Activated naive CD4-positive, alpha-beta T cell treated with anti-CD3 and anti-CD28 coated beads, Interleukin-2, amount 50 U/mL, for 24 hours (primary cell): ENCODE measurements around the gene CYB561D1.
A peak's percentile ranks its signal among the peaks of the same experiment; 100 is the strongest.

Experiments used
- H3K27ac Mint-ChIP-seq: one replicate; pipeline ENCODE4 v1.8.0; 2021; ENCODE audit warnings: mild to moderate bottlenecking, mixed read lengths
- H3K27me3 Mint-ChIP-seq: one replicate; pipeline ENCODE4 v1.8.0; 2021; ENCODE audit warnings: mixed read lengths
- H3K36me3 Mint-ChIP-seq: one replicate; pipeline ENCODE4 v1.8.0; 2021; ENCODE audit warnings: mixed read lengths
- H3K4me1 Mint-ChIP-seq: one replicate; pipeline ENCODE4 v1.8.0; 2021; ENCODE audit warnings: mixed read lengths
- H3K4me3 Mint-ChIP-seq: one replicate; pipeline ENCODE4 v1.8.0; 2021; ENCODE audit warnings: mild to moderate bottlenecking, mixed read lengths
- H3K9me3 Mint-ChIP-seq: one replicate; pipeline ENCODE4 v1.8.0; 2021; ENCODE audit warnings: mixed read lengths

Gene CYB561D1

DNA sequence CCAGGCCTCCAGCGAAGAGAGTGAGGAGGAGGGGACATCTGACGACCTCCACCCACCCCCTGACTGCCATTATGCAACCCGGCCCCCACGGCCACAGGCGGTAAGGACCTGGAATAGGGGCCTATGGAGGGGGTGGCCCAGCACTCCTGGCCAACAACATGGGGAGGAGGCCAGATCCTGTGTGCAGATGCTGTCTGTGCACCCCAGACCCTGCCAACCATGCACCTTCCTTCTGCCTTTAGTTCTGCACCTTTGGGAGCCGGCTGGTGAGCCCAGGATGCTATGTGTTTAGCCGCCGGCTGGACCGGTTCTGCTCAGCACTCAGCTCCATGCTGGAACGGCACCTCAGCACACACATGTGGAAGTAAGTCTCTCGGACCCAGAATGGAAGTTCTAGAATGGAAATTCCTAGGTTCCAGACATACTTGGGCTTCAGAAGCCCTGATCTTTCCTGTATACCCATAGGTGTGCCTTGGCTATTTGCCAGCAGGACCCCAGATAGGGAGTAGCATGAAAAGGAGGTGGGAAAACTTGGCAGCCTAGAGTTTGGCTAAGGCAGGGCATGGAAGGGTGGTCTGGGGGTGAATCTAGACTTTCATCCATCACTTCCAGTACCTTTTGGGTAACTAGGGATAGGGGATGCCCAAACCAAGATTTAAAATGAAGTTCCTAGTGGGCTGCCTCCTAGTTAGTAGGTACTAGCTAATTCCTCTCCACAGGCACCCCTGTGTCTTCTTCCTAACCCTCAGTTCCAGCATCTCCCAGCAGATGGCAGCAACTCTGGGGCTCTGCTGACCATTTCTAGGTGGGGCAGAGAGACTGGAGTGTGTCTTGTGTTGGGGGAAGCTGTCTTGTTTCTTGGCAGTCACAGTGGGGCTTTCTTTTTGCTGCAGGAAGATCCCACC, 3.6 kb upstream of the CYB561D1 start:
- H3K4me3 Mint-ChIP-seq, result no peak overlapping the region
- H3K9me3 Mint-ChIP-seq, result no peaks in the 10 kb centered on the region
- H3K4me1 Mint-ChIP-seq, result peaks cover 29% of the 10 kb centered on the region
- no peak overlapping the region for H3K27ac Mint-ChIP-seq
- no peaks in the 10 kb centered on the region for H3K27me3 Mint-ChIP-seq
- peaks cover 2% of the 10 kb centered on the region for H3K36me3 Mint-ChIP-seq

DNA sequence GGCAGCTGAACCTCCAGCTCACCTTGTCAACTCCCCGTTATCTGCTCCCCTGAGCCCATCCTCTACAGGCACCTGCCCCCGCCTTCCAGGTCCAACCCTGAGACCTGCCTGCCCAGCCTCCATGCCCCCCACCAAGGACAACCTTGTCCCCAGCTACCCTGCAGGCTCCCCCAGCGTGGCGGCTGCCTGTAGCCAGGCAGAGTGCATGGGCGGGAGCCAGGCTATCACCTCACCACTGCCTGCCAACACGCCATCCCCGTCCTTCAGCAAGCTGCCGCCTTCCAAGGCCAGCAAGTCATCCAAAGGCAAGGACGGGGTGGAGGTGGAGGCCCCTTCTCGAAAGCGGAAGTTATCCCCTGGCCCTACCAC, 3.0 kb upstream of the CYB561D1 start:
- Mint-ChIP-seq H3K4me1 (peaks cover 32% of the 10 kb centered on the region), H3K9me3 (no peaks in the 10 kb centered on the region), H3K27ac (no peak overlapping the region), H3K4me3 (no peak overlapping the region), H3K36me3 (peaks cover 2% of the 10 kb centered on the region), H3K27me3 (no peaks in the 10 kb centered on the region)

DNA sequence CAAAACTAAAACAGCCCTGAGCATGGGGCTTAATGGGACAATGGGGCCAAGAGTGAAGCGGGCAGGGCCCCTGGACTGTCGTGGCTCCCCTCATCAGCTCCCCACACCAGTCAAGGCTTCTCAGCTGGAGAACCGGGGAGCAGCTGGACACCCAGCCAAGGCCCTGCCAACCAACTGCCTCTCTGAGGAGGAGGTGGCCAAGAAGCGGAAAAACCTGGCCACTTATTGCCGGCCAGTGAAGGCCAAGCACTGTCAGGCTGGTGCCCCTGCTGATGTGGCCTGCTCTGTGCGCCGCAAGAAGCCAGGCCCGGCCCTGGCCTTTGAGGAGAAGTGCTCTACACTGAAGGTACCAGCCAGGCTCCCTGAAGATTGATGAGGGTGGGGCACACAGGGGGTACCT, 2.5 kb upstream of the CYB561D1 start:
- Mint-ChIP-seq H3K27me3 (no peaks in the 10 kb centered on the region), H3K36me3 (peaks cover 2% of the 10 kb centered on the region), H3K9me3 (no peaks in the 10 kb centered on the region), H3K4me3 (no peak overlapping the region), H3K4me1 (peaks cover 36% of the 10 kb centered on the region), H3K27ac (no peak overlapping the region)

DNA sequence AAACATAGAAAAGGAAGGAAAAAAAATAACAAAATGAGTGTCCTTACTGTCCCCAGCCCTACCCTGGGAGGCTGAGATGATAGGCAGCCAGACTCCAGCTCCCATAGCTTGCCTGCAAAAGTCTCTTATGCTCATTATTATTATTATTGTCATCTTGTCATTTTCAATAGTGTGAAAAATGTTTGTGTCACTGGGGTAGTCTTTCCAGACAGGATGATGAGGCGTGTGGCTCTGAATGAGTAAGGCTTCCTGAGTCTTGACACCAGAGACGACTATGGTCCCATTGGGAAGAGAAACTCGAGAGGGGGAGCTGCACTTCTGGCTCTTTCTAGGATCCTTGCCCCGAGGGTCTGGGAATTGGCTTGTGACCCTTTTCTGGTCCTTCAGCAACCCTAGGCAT, 1.1 kb upstream of the CYB561D1 start:
- peak overlapping the region; percentile 30 for H3K4me3 Mint-ChIP-seq
- no peaks in the 10 kb centered on the region for H3K27me3 Mint-ChIP-seq
- H3K9me3 Mint-ChIP-seq, result no peaks in the 10 kb centered on the region
- peak overlapping the region; percentile 46 for H3K27ac Mint-ChIP-seq
- H3K4me1 Mint-ChIP-seq, result peaks cover 47% of the 10 kb centered on the region
- peaks cover 2% of the 10 kb centered on the region for H3K36me3 Mint-ChIP-seq

DNA sequence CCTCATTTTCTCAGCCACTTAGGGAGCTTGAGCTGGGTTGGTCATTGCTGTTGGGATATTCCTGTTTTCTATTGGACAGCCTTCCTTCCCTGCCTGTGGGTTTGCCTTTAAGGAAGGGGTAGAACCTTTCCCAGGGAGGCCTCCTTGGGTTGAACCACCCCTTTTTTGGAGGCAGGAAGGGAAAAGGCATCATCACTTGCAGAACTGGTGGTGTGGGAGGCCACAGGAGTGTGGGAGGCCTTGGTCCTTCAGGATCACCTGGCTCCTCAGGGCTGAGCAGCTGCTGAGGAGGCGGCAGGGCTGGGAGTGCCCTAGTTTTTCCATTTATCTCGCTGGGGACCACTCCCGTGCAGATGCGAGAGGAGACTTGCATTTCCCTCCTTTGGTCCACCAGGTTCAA, 667 bp upstream of the CYB561D1 start:
- peak overlapping the region; percentile 93 for H3K4me3 Mint-ChIP-seq
- H3K27ac Mint-ChIP-seq, result no peak overlapping the region
- peaks cover 49% of the 10 kb centered on the region for H3K4me1 Mint-ChIP-seq
- peaks cover 2% of the 10 kb centered on the region for H3K36me3 Mint-ChIP-seq
- no peaks in the 10 kb centered on the region for H3K27me3 Mint-ChIP-seq
- H3K9me3 Mint-ChIP-seq, result no peaks in the 10 kb centered on the region

DNA sequence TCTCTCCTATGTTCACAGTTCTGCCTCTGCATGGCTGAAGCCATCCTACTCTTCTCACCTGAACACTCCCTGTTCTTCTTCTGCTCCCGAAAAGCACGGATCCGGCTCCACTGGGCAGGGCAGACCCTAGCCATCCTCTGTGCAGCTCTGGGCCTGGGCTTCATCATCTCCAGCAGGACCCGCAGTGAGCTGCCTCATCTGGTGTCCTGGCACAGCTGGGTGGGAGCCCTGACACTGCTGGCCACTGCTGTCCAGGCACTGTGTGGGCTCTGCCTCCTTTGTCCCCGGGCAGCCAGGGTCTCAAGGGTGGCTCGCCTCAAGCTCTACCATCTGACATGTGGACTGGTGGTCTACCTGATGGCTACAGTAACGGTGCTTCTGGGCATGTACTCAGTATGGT, 1.8 kb downstream of the CYB561D1 start:
- Mint-ChIP-seq H3K27ac (peak overlapping the region; percentile 82), H3K36me3 (peaks cover 2% of the 10 kb centered on the region), H3K4me3 (peak overlapping the region; percentile 93), H3K27me3 (no peaks in the 10 kb centered on the region), H3K4me1 (peaks cover 69% of the 10 kb centered on the region), H3K9me3 (no peaks in the 10 kb centered on the region)

DNA sequence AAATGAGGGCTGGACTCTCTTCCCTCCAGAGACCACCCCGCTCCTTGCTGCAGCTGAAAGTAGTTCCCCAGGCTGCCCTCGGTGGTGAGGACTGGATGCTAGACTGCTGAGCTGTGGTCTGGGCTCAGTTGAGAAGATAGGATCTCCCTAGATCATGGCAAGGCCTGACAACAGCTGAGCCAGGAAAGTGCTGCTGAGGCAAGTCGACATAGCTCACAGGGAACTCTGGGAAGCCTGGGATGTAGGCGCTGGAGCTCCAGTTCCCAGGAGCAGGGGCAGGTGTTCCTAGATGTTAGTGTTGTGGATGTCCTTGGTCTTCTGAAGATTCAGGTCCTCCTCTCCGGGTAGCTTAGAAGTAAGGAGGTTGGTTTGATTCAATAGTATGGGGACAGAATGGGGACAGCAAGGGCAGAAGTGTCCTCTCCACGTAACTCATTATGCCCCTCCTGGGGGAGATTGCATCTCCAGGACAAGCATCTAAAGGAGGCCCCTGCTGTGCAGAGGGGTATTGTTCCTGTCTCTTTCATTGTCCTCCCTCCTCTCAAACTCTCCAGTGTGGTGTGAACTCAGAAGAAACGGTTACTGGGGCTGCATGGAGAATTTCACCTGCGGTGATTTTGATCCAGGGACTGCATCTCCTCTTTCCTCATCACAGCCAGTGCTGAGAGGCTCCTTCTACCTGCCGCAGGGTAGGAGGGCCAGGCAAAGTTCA, 3.7 kb downstream of the CYB561D1 start:
- Mint-ChIP-seq H3K27me3 (no peaks in the 10 kb centered on the region), H3K27ac (no peak overlapping the region), H3K36me3 (peaks cover 2% of the 10 kb centered on the region), H3K4me3 (peak overlapping the region; percentile 52), H3K4me1 (peaks cover 87% of the 10 kb centered on the region), H3K9me3 (no peaks in the 10 kb centered on the region)

DNA sequence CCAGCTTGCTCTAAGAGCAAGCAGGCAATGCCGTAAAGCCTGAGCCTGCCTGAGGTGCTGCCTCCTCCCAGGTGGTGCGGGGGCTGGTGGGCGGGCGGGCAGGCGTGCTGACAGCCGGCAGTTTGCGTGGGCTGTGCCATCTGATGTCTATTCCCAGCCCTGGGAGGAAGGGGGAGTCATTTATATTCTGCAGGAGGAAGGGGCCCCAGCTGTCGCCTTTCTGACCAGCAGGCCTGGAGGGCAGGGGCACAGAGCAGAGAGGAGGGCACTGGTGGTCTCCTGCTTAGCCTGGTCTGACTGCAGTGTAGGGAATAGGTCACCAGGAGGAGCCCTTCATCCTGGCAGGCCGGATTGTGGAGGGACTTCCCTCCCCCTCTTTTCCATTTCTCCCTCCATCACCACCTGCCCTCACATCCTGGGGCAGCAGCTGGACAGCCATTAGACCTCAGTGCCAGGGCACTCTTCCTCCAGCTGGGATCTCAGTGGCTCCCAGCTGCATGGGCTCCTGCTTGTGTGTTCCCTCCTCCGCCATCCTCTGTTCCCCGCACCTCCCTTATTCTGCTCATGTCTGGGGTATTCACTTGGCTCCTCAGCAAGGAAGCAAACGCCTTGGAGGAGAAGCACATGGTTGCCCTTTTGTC, 4.4 kb downstream of the CYB561D1 start:
- H3K36me3 Mint-ChIP-seq, result peaks cover 2% of the 10 kb centered on the region
- no peaks in the 10 kb centered on the region for H3K9me3 Mint-ChIP-seq
- no peak overlapping the region for H3K27ac Mint-ChIP-seq
- H3K27me3 Mint-ChIP-seq, result no peaks in the 10 kb centered on the region
- peak overlapping the region; percentile 52 for H3K4me3 Mint-ChIP-seq
- peaks cover 90% of the 10 kb centered on the region for H3K4me1 Mint-ChIP-seq

DNA sequence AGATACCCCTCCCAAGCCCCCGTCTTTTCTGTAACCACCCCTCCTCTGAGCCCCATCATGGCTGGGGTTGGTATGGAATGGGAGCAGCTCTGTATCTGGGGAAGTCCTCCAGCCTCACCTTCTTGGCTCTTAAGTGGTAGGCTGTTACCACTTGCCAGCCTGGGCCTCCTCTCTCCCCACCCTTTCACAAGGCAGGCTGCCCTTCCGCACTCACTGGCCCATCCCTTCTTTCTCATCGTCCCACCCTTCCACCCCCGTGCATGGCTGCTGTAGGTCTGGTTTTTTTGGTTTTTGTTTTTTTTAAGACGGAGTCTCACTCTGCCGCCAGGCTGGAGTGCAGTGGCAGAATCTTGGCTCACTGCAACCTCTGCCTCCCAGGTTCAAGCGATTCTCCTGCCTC, 5.2 kb downstream of the CYB561D1 start:
- Mint-ChIP-seq H3K4me3 (peak overlapping the region; percentile 55), H3K4me1 (peaks cover 95% of the 10 kb centered on the region), H3K27me3 (no peaks in the 10 kb centered on the region), H3K9me3 (no peaks in the 10 kb centered on the region), H3K27ac (peak overlapping the region; percentile 30), H3K36me3 (peaks cover 2% of the 10 kb centered on the region)

DNA sequence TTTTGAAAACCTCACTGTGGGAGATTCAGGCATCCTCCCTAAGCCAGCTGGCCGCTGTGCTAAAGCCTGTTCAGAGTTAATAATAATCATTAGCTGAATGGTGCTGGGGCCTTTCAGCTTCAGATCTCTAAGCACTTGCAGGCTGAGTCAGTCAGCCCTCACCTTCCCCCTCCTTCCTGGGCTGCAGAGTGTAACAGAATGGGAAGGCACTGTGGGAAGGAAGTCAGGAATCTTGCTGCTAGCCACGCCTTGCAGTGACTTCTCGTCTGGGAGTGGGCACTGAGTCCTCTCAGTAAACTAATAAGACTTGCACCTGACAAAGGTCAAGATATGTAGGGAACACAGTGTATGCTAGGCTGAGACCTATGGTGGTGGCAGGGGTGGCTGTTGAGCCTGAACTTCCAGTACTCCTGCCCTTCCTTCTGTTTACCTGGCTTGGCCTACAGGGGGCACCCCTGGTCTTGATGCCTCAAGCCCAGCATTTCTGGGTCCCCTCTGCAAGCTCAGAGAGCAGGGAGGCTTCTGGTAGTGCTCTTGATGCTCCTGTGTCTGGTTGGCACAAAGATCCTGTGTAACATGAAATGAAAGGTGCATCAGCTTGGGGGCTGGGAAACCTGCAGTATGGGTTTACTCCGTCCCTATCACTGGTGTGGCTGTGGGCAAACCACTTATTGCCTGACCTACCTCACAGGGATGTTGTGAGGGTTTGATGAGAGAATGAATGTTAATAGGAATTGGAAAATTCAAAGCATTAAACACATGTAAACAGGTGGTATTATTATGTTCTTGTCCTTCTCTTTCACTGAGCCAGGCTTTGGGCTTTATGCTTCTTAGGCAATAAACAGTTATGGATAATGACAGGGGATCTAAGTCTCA, 6.0 kb downstream of the CYB561D1 start:
- peak overlapping the region; percentile 79 for H3K27ac Mint-ChIP-seq
- H3K36me3 Mint-ChIP-seq, result no peaks in the 10 kb centered on the region
- peak overlapping the region; percentile 55 for H3K4me3 Mint-ChIP-seq
- H3K4me1 Mint-ChIP-seq, result peaks cover 95% of the 10 kb centered on the region
- no peaks in the 10 kb centered on the region for H3K27me3 Mint-ChIP-seq
- H3K9me3 Mint-ChIP-seq, result no peaks in the 10 kb centered on the region

DNA sequence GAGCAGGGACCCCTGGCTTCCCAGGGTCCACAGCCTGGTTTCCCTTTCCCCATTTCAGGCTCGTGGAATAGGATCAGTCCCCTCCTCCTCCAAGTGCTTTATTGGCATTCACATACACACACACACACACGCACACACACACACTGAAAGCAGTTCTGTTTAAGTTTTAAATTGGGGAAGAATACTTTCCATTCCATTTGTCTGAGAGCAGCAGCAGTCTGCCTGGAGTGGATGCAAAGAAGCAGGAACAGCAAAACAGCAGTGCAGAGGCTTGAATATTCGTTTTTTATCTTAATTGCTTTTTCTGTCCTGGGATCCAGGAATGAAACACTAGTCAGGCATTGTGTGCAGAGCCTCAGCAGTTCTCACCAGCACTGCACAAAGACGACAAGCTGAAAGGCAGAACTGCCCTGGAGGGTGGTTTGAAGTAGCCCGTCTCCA, 7.1 kb downstream of the CYB561D1 start:
- Mint-ChIP-seq H3K36me3 (no peaks in the 10 kb centered on the region), H3K27me3 (no peaks in the 10 kb centered on the region), H3K9me3 (no peaks in the 10 kb centered on the region), H3K4me1 (peaks cover 95% of the 10 kb centered on the region), H3K4me3 (no peak overlapping the region), H3K27ac (no peak overlapping the region)

DNA sequence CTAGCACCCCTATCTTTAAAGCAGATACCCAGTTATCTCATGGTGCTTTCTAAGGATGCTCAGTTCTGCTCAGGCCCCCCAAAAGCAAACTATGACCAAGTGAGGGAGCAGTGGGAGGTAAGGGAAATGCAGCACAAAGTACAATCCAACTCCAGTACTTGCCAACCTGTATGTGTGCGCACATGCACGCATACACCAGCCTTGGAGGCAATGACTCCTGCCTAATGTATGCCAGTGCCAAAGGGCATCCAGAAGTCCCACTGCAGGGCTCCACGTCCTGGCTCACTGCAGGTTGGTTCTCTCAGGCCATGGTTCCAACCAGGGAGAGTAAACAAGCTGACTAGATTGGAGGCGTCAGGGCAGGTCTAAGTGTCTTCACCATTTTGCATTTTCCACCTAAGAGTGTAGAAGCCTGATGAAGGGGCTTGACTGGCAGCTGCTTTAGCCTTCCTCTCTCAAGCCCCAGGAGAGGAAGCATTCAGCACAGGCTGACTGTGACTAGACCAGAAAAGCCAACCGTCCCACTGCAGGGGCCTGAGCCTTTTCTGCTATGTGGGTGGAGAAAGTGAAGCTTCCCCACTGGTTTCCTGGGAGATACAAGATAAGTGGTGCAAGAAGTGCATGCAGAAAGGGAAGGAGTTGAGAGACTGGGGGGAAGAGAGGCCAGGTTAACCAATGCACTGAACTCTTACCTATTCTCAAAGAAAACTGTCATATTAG, 7.9 kb downstream of the CYB561D1 start:
- Mint-ChIP-seq H3K4me1 (peaks cover 90% of the 10 kb centered on the region), H3K9me3 (no peaks in the 10 kb centered on the region), H3K27ac (no peak overlapping the region), H3K36me3 (peaks cover 3% of the 10 kb centered on the region), H3K27me3 (no peaks in the 10 kb centered on the region), H3K4me3 (peak overlapping the region; percentile 80)

DNA sequence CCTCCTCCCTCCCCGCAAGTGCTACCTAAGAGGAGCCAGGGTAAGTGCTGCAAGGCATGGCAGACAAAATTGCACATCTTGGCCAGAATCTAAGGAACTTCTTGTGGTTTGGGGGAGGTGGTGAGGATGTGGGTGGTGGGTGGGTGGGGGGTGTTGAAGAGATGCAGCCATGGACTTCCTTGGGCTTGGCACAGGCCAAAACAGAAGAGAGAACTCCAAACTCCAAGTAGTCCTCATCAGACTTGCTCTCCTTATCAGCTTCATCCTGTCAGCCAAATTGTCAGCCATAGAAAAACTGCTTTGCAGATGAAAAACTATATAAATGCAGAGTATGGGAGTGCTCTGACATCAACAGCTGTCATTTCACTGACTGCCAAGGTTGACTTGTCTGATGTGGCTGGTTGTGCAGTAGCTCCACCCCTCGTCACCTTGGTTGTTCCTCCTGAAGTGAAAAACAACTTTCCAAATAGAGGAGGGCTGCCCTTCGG, 8.5 kb downstream of the CYB561D1 start:
- Mint-ChIP-seq H3K4me3 (peak overlapping the region; percentile 80), H3K4me1 (peaks cover 93% of the 10 kb centered on the region), H3K36me3 (peaks cover 7% of the 10 kb centered on the region), H3K27me3 (no peaks in the 10 kb centered on the region), H3K27ac (peak overlapping the region; percentile 57), H3K9me3 (no peaks in the 10 kb centered on the region)

DNA sequence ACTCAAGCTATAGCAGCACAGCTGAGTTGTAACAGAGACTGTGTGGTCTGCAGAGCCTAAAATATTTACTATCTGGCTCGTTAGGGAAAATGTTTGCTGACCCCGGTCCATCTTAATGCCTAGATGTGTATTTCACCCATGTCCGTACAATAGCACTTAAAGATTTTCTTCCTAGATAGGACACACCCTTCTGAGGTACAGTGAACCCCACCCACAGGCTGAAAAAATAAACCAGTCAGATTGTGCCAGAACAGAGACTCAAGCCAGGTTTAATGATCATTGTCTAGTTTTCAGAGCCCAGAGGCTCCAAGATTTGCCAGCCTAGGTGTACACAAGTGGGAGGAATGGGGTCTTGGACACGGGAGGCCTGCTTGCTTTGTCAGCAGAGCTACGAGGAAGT, 10.0 kb downstream of the CYB561D1 start:
- H3K36me3 Mint-ChIP-seq, result peaks cover 8% of the 10 kb centered on the region
- peak overlapping the region; percentile 76 for H3K4me3 Mint-ChIP-seq
- peaks cover 88% of the 10 kb centered on the region for H3K4me1 Mint-ChIP-seq
- H3K27me3 Mint-ChIP-seq, result no peaks in the 10 kb centered on the region
- peak overlapping the region; percentile 95 for H3K27ac Mint-ChIP-seq
- no peaks in the 10 kb centered on the region for H3K9me3 Mint-ChIP-seq
